Mesothelial cell of epicardium (in vitro differentiated cells): ENCODE results near the gene FAM117B. TPM values are rescaled to one million over a fixed set of nuclear protein-coding genes. Genes with fewer than 3 reads are reported as not detected.

Experiments used
- DNase-seq, 2 experiments: peaks; one replicate each; pipeline ENCODE4 v3.0.0; 2021; ENCODE audit warnings: low spot score in 2 of 2; ENCODE audit not compliant: unreplicated experiment in 2 of 2
- H3K27ac Mint-ChIP-seq: 2 replicates; pipeline ENCODE4 v1.8.0; 2021; ENCODE audit warnings: mixed read lengths
- H3K27me3 Mint-ChIP-seq: 2 replicates; pipeline ENCODE4 v1.8.0; 2021; ENCODE audit warnings: low read depth, mixed read lengths
- H3K36me3 Mint-ChIP-seq: 2 replicates; pipeline ENCODE4 v1.8.0; 2021; ENCODE audit warnings: mixed read lengths
- H3K4me1 Mint-ChIP-seq: 2 replicates; pipeline ENCODE4 v1.8.0; 2021; ENCODE audit warnings: mixed read lengths
- H3K4me3 Mint-ChIP-seq: 2 replicates; pipeline ENCODE4 v1.8.0; 2021; ENCODE audit warnings: mild to moderate bottlenecking, moderate library complexity, mixed read lengths
- H3K9me3 Mint-ChIP-seq: 2 replicates; pipeline ENCODE4 v1.8.0; 2021; ENCODE audit warnings: mixed read lengths
- CTCF ChIP-seq: fragments of 200-600 bp; sonication (generic); IDR thresholded peaks from one replicate; pipeline ENCODE4 v1.5.0; 2021; ENCODE audit warnings: antibody characterized with exemption; ENCODE audit not compliant: unreplicated experiment
- total RNA-seq: library from RNA; stranded (reverse); gene quantifications from 3 replicates; pipeline ENCODE4 v1.2.1, GENCODE V29; 2021

FAM117B gene
- total RNA-seq, 1 donor from 2014 or later = 29.2 TPM

- H3K27me3 Mint-ChIP-seq = no peaks in the 10 kb centered on the region
- no peak for DNase-seq
- H3K9me3 Mint-ChIP-seq = no peaks in the 10 kb centered on the region
- H3K4me3 Mint-ChIP-seq = no peak overlapping the region
- no peaks in the 10 kb centered on the region for H3K36me3 Mint-ChIP-seq
- no peak overlapping the region for H3K27ac Mint-ChIP-seq
- H3K4me1 Mint-ChIP-seq = no peaks in the 10 kb centered on the region
- TF ChIP-seq CTCF = no peak
Observed at GRCh38 chr2:202599911-202600310, 34.9 kb upstream of the FAM117B start.

GRCh38 chr2:202604699-202605098, 30.1 kb upstream of the FAM117B start:
- H3K36me3 Mint-ChIP-seq = no peaks in the 10 kb centered on the region
- no peak overlapping the region for H3K27ac Mint-ChIP-seq
- TF ChIP-seq CTCF = no peak
- no peaks in the 10 kb centered on the region for H3K9me3 Mint-ChIP-seq
- H3K4me3 Mint-ChIP-seq = no peak overlapping the region
- no peak for DNase-seq
- peaks cover 3% of the 10 kb centered on the region for H3K4me1 Mint-ChIP-seq
- no peaks in the 10 kb centered on the region for H3K27me3 Mint-ChIP-seq

- no peak for DNase-seq
- Mint-ChIP-seq H3K9me3 (no peaks in the 10 kb centered on the region), H3K27me3 (no peaks in the 10 kb centered on the region), H3K36me3 (no peaks in the 10 kb centered on the region), H3K4me1 (peaks cover 7% of the 10 kb centered on the region), H3K27ac (no peak overlapping the region), H3K4me3 (no peak overlapping the region)
- no peak for TF ChIP-seq CTCF
Observed at GRCh38 chr2:202605174-202605573, 29.6 kb upstream of the FAM117B start.

GRCh38 chr2:202608142-202608852, 26.5 kb upstream of the FAM117B start:
- no peak overlapping the region for H3K27ac Mint-ChIP-seq
- H3K9me3 Mint-ChIP-seq = peaks cover 7% of the 10 kb centered on the region
- H3K27me3 Mint-ChIP-seq = no peaks in the 10 kb centered on the region
- H3K4me3 Mint-ChIP-seq = no peak overlapping the region
- no peaks in the 10 kb centered on the region for H3K36me3 Mint-ChIP-seq
- peaks cover 17% of the 10 kb centered on the region for H3K4me1 Mint-ChIP-seq
- DNase-seq = no peak
- TF ChIP-seq CTCF = no peak

- Mint-ChIP-seq H3K36me3 (no peaks in the 10 kb centered on the region), H3K9me3 (peaks cover 7% of the 10 kb centered on the region), H3K4me1 (peaks cover 18% of the 10 kb centered on the region), H3K27ac (no peak overlapping the region), H3K4me3 (no peak overlapping the region), H3K27me3 (no peaks in the 10 kb centered on the region)
- no peak for DNase-seq
- no peak for TF ChIP-seq CTCF
Observed at GRCh38 chr2:202609381-202610145, 25.2 kb upstream of the FAM117B start.
